M059J (cell line): ENCODE measurements around the gene HS3ST4. TPM values are rescaled to one million over a fixed set of nuclear protein-coding genes. Genes with fewer than 3 reads are reported as not detected.
"Not testable (repeated sequence)": the region's sequence is repeated elsewhere in the genome, so short reads cannot be mapped to it uniquely, and the experiment has no call there.

Source experiments
- DNase-seq: peaks from one replicate; pipeline ENCODE4 v3.0.0-alpha.2; 2012; ENCODE audit warnings: low read depth
- total RNA-seq: library from RNA; depleted of rRNA; stranded (reverse); fragments of >200 nt; shearing (Covaris generic); gene quantifications from 2 replicates; pipeline ENCODE4 v1.2.3, GENCODE V29; 2014

HS3ST4 gene
- total RNA-seq, 1 experiment from 2014 or later, result not detected

GRCh38 chr16:25988882-25989281 lies 297.1 kb downstream of the HS3ST4 start:
- DNase-seq, result no peak

DNA sequence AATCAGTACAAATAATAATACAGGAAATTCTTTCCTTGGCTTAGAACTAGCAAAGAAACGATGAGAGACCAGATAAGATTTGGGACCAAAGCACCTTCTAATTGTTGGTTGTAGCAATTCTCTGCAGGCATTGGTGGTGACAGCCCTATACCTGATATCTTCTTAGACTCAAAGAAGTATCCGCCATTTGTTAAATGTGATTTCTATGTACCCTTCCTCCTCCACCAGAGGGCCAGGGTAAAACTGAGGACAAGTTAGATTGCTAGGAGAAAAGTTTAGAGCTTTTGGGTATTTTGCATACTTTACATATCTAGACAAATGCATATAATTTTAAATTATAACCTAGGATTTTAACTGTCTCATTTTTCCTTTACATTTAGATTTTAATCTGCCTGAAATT lies 304.3 kb downstream of the HS3ST4 start:
- DNase-seq, result peak; percentile 1

GRCh38 chr16:26005336-26005735 lies 313.6 kb downstream of the HS3ST4 start:
- DNase-seq, result no peak

DNA sequence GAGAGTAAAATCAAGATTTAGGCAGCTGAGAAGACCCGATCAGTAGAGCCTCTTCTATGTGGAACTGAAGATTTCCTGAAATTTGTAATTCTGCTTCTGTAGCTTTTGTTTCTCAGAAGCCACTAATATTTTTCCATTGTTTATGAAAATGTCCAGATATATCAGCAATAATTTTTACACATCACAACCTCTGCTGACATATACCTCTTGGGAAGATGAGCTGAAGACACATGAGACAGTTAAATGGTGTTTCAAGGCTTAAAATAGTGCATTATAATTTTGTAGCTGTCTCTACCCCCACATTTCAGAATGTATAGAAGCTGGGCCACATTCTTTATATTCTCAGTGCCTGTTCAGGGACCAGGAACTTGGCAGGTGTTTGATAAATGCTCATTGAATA lies 320.6 kb downstream of the HS3ST4 start:
- no peak for DNase-seq

DNA sequence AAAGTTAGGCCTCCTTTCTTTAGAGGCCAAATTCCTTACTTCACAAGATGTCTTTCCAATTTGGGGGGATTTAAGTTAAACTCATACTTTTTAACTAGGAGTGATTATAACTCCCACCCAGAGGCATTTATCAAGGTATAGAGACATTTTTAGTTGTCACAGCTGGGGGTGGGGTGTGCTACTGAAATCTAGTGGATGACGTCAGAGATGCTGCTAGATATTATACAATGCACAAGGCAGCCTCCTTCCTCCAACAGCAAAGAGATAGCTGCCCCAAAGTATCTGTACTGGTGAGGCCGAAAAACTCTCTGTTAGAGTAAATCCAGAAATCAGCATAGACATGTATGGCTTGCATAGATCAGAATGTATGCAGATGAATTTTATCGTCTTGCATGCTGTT lies 324.0 kb downstream of the HS3ST4 start:
- DNase-seq, result no peak

GRCh38 chr16:26016989-26017388 lies 325.2 kb downstream of the HS3ST4 start:
- DNase-seq, result no peak

DNA sequence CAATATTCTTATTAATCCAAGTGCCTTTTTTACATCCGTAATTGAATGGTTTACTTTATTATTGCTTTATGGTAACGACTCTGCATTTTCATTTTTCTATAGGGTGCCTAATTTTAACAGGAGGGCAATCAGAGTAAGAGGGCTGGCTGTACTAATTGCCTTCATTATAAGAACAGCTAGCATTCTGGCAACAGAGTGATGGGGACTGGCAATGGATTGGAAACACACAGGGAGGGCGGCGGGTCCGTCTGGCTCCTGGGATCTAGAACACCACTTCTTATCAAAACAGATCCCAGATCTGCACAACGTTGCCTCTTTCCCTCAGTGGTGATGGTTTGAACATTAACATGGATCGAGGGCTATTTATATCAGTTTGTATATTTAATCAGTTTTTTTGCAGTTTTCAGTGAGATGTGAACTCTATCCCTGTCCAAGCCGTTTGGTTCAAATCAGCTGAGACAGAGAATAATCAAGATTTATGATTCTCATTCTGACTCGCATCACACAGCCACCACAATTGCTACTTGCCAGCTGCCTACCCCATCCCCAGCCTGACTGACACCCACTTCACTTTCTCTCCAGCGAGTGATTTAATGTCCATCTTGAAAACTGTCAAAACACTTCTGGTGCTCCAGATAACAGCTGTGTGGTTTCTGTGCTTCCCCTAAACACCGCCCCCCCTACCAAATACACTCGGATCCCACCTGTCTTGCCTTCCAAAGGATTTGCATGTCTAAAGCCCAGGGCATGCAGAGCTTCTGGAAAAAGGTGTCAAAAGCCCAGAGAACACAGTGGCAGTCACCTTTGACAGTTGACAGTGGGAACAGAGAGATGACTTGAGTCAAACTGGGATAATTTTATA lies 327.9 kb downstream of the HS3ST4 start:
- DNase-seq, result no peak

DNA sequence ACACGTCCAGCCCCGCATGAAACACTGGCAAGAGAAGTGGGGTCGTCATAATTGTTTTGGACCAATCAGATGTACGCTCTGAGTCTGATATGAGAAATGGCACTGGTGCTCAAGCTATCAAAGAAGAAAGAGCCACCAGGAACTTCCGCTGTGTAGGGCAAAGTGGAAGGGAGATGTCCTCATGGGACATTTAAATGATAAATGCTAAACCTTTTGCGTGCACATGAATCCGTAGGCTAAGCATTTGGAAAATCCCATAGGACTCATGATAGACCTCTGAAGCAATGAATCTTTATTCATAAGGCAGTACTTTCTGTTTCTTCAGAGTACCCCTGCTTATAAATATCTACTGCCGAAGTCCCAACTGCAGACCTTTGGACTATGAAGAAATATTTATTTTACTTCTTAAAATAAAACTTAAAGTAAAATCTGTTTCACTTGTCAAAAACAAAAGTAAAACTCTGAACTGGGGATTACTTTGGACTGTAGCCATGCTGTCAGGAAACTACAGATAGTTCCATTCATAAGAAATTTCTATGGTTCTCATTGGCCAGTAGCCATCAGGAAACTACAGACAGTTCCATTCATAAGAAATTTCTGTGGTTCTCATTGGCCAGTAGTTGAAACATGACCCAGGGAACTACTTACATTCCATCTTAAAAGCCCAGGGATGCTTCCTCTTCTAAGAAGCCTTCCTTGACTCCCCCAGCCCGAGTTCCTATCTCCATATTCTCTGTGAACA lies 335.1 kb downstream of the HS3ST4 start:
- no peak for DNase-seq

DNA sequence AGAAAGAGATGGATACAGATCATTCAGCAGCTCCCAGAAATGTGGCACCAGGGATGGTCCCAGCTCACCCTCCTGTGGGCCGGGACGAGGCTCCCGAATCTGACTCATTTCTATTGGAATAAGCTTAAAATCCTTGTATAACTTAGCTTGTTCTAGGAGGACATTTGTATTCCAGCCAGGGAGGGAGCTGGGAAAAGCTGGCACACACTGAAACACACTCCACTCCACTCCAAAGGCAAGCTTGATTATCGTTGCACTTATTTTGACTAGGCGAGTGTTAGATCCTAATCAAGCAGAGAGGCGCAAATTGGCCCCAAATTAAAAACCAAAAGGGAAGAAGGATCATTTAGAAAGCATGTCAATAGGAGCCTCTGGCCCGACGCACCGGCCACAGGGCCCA lies 339.5 kb downstream of the HS3ST4 start:
- DNase-seq, result no peak

DNA sequence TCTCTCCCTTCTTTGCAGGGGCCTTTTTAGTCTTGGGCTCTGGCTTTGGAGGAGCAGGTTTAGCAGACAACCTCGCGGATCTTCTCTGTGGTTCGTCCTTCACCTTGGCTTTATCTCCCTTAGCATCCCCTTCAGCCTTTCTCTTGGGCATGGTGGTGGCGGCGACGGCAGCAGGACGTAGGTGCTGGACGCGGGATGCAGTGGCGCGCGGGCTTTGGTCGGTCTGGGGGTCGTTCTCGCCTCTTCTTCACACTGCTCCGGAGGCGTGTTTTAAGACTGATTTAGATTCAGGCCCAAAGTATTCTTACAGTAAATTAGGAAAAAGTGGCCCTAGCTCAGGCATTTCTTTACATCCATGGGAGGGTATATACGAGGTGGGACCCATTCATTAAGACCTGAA lies 340.9 kb downstream of the HS3ST4 start:
- DNase-seq, result not testable (repeated sequence)

DNA sequence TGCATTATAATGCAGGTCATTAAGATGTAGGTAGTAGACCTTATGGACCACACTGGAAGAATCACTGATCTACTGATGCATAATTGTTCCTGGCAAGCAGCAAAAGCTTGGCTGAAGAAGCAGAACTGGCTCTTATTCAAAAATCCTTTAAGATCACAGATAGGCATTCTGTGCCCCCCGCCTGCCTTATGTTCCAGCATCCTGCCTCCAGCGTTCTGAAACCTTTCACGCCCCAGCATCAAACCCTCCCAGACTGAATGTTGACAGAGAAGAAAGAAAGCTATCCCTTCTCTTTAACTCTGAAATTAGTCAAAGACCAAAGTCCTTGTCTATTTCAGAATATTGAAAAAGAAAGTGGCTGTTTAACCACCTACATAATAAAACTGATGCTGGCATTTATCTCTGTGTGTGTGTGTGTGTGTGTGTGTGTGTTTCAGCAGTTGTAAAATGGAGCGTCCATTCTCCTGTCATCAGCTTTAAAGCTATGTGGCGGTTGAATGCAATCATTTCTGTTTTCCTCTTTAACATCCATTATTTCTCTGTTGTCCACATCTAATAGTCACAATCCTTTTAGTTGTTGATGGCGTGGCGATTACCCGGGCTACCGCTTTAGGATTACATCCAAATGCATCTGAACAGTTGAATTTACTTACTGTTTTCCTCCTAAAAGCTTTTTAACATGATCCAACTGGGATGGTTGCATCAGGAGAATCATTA lies 350.4 kb downstream of the HS3ST4 start:
- no peak for DNase-seq

- no peak for DNase-seq
Measured at GRCh38 chr16:26050472-26050871, 358.7 kb downstream of the HS3ST4 start.

- no peak for DNase-seq
Measured at GRCh38 chr16:26051063-26051462, 359.3 kb downstream of the HS3ST4 start.

- DNase-seq, result no peak
Measured at GRCh38 chr16:26053889-26054288, 362.1 kb downstream of the HS3ST4 start.

DNA sequence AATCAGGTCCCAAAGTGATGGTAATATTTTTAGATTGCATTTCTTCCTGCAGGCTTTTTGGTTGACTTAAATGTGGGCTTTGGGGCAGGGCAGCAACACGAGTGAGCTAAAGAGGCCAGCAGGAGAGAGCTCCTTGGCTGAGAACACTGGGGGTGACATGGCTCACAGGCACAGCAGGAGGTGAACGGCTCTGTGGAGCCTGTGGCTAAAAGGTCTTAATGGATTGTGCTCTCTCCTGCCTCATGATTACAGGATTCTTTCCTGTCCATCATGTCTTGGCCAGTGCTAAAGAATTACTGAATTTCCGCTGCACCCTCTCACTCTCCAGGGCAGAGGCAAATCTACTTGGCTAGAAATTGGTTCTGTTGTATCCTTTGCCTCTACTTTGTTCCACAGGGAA lies 366.6 kb downstream of the HS3ST4 start:
- no peak for DNase-seq

DNA sequence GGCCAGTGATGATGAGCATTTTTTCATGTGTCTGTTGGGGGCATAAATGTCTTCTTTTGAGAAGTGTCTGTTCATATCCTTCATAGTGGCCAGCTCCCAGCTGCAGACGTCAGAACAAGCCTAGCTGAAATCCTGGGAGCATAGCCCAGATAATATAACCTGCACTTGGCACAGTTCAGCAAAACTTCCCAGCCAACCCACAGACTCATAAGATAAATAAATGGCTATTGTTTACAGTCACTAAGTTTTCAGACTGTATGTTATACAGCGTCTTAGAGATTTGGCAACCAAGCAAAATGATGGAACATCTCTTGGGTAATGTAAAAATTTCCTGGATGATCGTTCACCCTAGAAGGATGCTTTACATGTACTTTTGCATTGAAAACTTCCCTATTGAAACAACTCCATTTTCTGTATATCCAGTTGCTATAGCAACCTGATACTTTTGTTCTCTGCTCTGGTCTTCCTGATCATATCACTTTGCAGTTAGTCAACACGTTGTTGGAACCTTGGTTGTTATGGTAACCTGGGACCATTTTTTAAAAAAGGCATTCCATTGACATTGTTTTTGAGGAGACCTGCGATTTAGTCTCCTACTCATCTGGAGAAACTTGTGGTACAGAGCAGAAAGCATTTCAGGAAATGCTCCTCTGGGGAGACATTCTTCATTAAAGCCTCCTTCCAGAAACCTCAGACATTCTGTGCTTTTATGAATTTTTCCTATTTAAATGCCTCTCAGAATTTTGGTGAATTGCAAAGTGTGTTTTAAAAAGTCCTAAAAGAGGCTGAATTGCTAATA lies 378.7 kb downstream of the HS3ST4 start:
- DNase-seq, result no peak

DNA sequence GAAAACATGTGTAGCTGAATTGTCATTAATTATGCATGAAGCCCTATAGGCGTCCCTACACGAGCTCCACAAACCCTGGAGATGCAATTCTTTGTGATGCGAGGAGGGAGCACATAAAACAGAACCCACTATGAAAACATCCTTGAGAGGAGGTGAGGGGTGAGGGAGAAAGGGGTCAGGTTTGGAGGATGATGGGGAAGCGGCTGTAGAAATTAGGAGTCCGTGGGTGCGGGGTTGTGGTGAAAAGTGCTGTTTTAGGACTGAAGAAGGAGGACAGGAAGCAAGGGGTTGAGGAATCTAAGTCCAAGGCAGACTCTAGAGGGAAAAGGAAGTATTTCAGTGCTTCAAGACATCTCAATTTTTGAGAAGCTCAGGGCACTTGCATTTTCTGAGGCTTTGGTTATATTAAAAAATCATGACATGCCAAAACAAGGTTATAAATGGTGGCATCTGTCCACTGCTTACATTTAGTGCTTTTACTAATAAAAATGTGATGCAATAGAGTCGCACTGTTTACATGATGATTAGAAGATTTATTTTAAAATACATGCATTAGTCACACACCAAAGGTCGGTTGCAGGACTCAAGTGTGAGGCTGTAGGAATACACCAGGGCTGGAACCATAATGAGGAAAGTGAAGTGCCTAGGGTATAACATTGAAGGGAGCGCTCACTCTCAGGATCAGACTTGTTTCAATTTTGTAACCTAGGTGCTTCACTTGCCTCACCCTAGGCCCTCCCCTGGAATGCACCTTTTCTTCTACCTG lies 379.5 kb downstream of the HS3ST4 start:
- DNase-seq, result no peak

DNA sequence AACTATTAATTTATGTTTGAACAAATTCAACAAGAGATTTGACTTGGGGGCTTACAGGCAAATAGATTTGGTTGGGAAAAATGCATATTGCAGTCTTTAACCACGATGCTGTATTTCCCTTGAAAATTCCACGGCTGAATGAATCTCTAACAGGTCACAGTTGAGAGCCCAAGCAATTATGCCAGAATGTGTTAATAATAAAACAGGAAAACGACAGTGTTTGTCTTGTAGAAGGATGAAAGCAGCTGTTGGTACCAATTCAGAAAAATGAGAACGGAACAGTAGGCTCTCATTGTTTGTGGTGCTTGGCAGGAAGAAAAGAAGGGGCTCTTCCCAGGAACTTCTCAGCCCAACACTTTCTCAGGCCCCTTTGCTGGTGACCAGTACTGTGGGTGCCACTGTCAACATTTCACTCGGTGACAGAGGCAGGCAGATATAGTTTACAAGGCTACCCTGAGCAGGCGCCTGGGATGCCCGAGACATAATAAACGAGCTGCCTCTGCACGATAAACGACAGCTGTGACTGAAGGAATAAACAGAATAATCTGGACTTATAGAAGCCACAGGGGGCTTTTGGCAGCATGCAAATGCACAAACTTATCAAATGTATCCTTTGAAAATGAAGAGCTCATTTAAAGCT lies 387.1 kb downstream of the HS3ST4 start:
- no peak for DNase-seq

DNA sequence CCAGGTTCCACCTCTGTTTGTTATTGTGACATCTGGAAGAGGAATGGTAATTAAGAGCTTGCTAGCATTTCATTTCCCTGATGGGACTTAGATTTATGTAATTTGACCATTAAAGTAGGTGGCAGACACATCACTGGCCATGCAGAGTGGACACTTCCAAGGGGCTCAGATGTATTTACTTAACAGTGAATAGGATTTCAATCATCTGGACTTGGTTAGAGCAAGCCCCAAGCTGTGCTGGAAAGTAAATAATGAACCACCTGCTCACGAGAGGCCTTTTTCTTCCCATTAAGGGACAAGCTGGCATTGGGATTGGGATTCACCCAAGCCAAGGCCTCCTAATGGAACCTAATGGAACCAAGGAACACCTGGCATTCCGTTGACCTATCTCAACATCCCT lies 395.3 kb downstream of the HS3ST4 start:
- DNase-seq, result no peak

- no peak for DNase-seq
Measured at GRCh38 chr16:26091511-26091910, 399.8 kb downstream of the HS3ST4 start.
